H1 (cell line): Measurements from ENCODE around the gene SURF4. TPM values are rescaled to one million over a fixed set of nuclear protein-coding genes. Genes with fewer than 3 reads are reported as not detected.
"Not testable (repeated sequence)": the region's sequence is repeated elsewhere in the genome, so short reads cannot be mapped to it uniquely, and the experiment has no call there.

Experiments
- CTCF ChIA-PET: fragments of 300-600 bp; sonication (Branson Sonifier 250); formaldehyde crosslinking; loops from one replicate; lab custom pipeline; 2021; ENCODE audit not compliant: partially characterized antibody; lab: Charles Lee
- POLR2A ChIA-PET: fragments of 300-600 bp; sonication (Branson Sonifier 250); formaldehyde crosslinking; loops from one replicate; lab custom pipeline; 2021; ENCODE audit warnings: inconsistent platforms; ENCODE audit not compliant: partially characterized antibody; lab: Charles Lee
- DNase-seq, 2 experiments: peaks; one replicate each; pipeline versions ENCODE4 v3.0.0 to v3.0.0-alpha.2; 2010 to 2022; ENCODE audit warnings: low spot score in 2 of 2, low read depth in 1 of 2, mixed read lengths in 1 of 2
- FAIRE-seq: peaks from 2 replicates; lab custom pipeline; 2011; peaks lifted over from hg19 to GRCh38; lab: Jason Lieb, UNC
- H2AFZ ChIP-seq: 2 replicates; pipeline ENCODE4 v1.8.1; 2012; ENCODE audit warnings: low read length, inconsistent platforms
- H2AK5ac ChIP-seq: 2 replicates; pipeline ENCODE4 v1.6.1; 2013; ENCODE audit warnings: low read depth, low read length
- H2BK120ac ChIP-seq: replicated peaks from 2 replicates; pipeline ENCODE3; 2013; ENCODE audit warnings: low read depth, low read length, inconsistent platforms
- H2BK12ac ChIP-seq: 2 replicates; pipeline ENCODE4 v1.6.1; 2013; ENCODE audit warnings: low read depth, low read length
- H2BK15ac ChIP-seq: 2 replicates; pipeline ENCODE4 v1.6.1; 2013; ENCODE audit warnings: low read length
- H2BK20ac ChIP-seq: 2 replicates; pipeline ENCODE4 v1.6.1; 2013; ENCODE audit warnings: low read length
- H2BK5ac ChIP-seq: 2 replicates; pipeline ENCODE4 v1.6.1; 2013; ENCODE audit warnings: low read depth, low read length
- H3K14ac ChIP-seq: 2 replicates; pipeline ENCODE4 v1.6.1; 2013; ENCODE audit warnings: inconsistent platforms; ENCODE audit not compliant: insufficient read length
- H3K18ac ChIP-seq: 2 replicates; pipeline ENCODE4 v1.6.1; 2013; ENCODE audit warnings: low read length; ENCODE audit errors: extremely low read depth
- H3K23ac ChIP-seq: 2 replicates; pipeline ENCODE4 v1.6.1; 2013; ENCODE audit warnings: inconsistent platforms; ENCODE audit not compliant: insufficient read length
- H3K23me2 ChIP-seq: 2 replicates; pipeline ENCODE4 v1.6.1; 2013; ENCODE audit warnings: low read depth, low read length
- H3K27ac ChIP-seq: 2 replicates; pipeline ENCODE4 v1.6.1; 2011; ENCODE audit warnings: low read depth, low read length, inconsistent platforms
- H3K27me3 ChIP-seq, 4 experiments: replicated peaks in 1 of 4; 1 replicate in 1 of 4; 2 replicates in 3 of 4; pipeline versions ENCODE4 v1.6.1 to v1.8.1; 2011 to 2013; ENCODE audit warnings: low read length in 3 of 4, mild to moderate bottlenecking in 3 of 4, inconsistent platforms in 2 of 4, mixed read lengths in 2 of 4, moderate library complexity in 1 of 4; ENCODE audit not compliant: control insufficient read depth in 3 of 4, insufficient read depth in 3 of 4; ENCODE audit errors: extremely low read depth in 1 of 4
- H3K36me3 ChIP-seq, 4 experiments: 2 replicates each; pipeline versions ENCODE4 v1.6.1 to v1.8.1; 2011 to 2013; ENCODE audit warnings: mild to moderate bottlenecking in 4 of 4, low read length in 3 of 4, moderate library complexity in 2 of 4, control low read depth in 1 of 4, inconsistent platforms in 1 of 4; ENCODE audit not compliant: insufficient read depth in 4 of 4, control insufficient read depth in 2 of 4
- H3K4ac ChIP-seq: replicated peaks from 2 replicates; pipeline ENCODE3; 2013; ENCODE audit warnings: low read length, low read depth, mixed read lengths, inconsistent platforms; ENCODE audit not compliant: insufficient read length
- H3K4me1 ChIP-seq, 4 experiments: replicated peaks in 1 of 4; 1 replicate in 1 of 4; 2 replicates in 3 of 4; pipeline versions ENCODE4 v1.6.1 to v1.8.1; 2011 to 2013; ENCODE audit warnings: low read length in 3 of 4, inconsistent platforms in 2 of 4, mixed read lengths in 1 of 4; ENCODE audit not compliant: insufficient read depth in 4 of 4, control insufficient read depth in 3 of 4
- H3K4me2 ChIP-seq, 2 experiments: 2 replicates each; pipeline versions ENCODE4 v1.6.1 to v1.8.1; 2011 to 2013; ENCODE audit warnings: low read depth in 2 of 2, low read length in 2 of 2, control low read depth in 1 of 2, inconsistent platforms in 1 of 2, mild to moderate bottlenecking in 1 of 2; ENCODE audit not compliant: insufficient read depth in 1 of 2
- H3K4me3 ChIP-seq, 4 experiments: fragments of 200-600, 300-600 bp in 1 of 4; sonication (generic), shearing (Covaris generic), sonication (Bioruptor Twin) in 1 of 4; 2 replicates each; pipeline versions ENCODE4 v1.5.1 to v1.8.1; 2011 to 2016; ENCODE audit warnings: low read length in 4 of 4, low read depth in 3 of 4, control low read depth in 2 of 4, inconsistent platforms in 2 of 4, mild to moderate bottlenecking in 2 of 4, mixed read lengths in 1 of 4, moderate library complexity in 1 of 4; ENCODE audit not compliant: insufficient read depth in 2 of 4; ENCODE audit errors: extremely low read depth in 1 of 4
- H3K56ac ChIP-seq: replicated peaks from 2 replicates; pipeline ENCODE3; 2013; ENCODE audit warnings: low read depth, mild to moderate bottlenecking, mixed read lengths, low read length, inconsistent platforms; ENCODE audit not compliant: insufficient read length
- H3K79me1 ChIP-seq: 2 replicates; pipeline ENCODE4 v1.6.1; 2013; ENCODE audit warnings: low read depth, low read length, control low read depth
- H3K79me2 ChIP-seq, 2 experiments: 2 replicates each; pipeline versions ENCODE4 v1.6.1 to v1.8.1; 2012 to 2013; ENCODE audit warnings: low read length in 2 of 2, mild to moderate bottlenecking in 2 of 2, inconsistent platforms in 1 of 2; ENCODE audit not compliant: insufficient read depth in 2 of 2, control insufficient read depth in 1 of 2
- H3K9ac ChIP-seq, 4 experiments: replicated peaks in 1 of 4; 1 replicate in 1 of 4; 2 replicates in 3 of 4; pipeline versions ENCODE4 v1.6.1 to v1.8.1; 2011 to 2013; ENCODE audit warnings: low read depth in 3 of 4, low read length in 3 of 4, control low read depth in 2 of 4, mild to moderate bottlenecking in 2 of 4, moderate library complexity in 2 of 4, inconsistent platforms in 1 of 4; ENCODE audit errors: extremely low read depth in 1 of 4
- H3K9me3 ChIP-seq, 2 experiments: 2 replicates each; pipeline versions ENCODE4 v1.6.1 to v1.8.1; 2012 to 2013; ENCODE audit warnings: mild to moderate bottlenecking in 2 of 2, moderate library complexity in 2 of 2, control low read depth in 1 of 2, inconsistent platforms in 1 of 2, low read depth in 1 of 2, low read length in 1 of 2, mixed read lengths in 1 of 2; ENCODE audit not compliant: insufficient read depth in 2 of 2
- H4K20me1 ChIP-seq, 2 experiments: replicated peaks in 1 of 2; 2 replicates each; pipeline versions ENCODE3 to v1.8.1; 2011 to 2013; ENCODE audit warnings: inconsistent platforms in 2 of 2, low read length in 2 of 2, mild to moderate bottlenecking in 1 of 2; ENCODE audit not compliant: insufficient read depth in 2 of 2, control insufficient read depth in 1 of 2
- H4K5ac ChIP-seq: 2 replicates; pipeline ENCODE4 v1.6.1; 2013; ENCODE audit warnings: low read length, low read depth, mixed read lengths, inconsistent platforms; ENCODE audit not compliant: insufficient read length
- H4K8ac ChIP-seq: 2 replicates; pipeline ENCODE4 v1.8.0; 2013; ENCODE audit warnings: mild to moderate bottlenecking, moderate library complexity, low read length, inconsistent platforms; ENCODE audit not compliant: insufficient read depth; ENCODE audit errors: extremely low read depth
- H4K91ac ChIP-seq: replicated peaks from 2 replicates; pipeline ENCODE3; 2013; ENCODE audit warnings: low read length, mixed read lengths, inconsistent platforms; ENCODE audit not compliant: insufficient read length
- WGBS, 2 experiments: shearing (Covaris generic) in 1 of 2; methylation state at CpG; one replicate each; pipeline versions ENCODE4 v1.1.6 to v1.1.7; 2013 to 2015; ENCODE audit warnings: low lambda C conversion rate in 2 of 2, mixed read lengths in 2 of 2, inconsistent platforms in 1 of 2, low coverage in 1 of 2, missing lambda C conversion rate in 1 of 2; ENCODE audit not compliant: insufficient replicate concordance in 2 of 2, insufficient coverage in 1 of 2, insufficient read length in 1 of 2; ENCODE audit errors: extremely low coverage in 1 of 2, missing lambda C conversion rate in 1 of 2; 5-methylcytosine and 5-hydroxymethylcytosine counted together
- polyA plus RNA-seq, 7 experiments: library from polyadenylated mRNA; depleted of rRNA in 3 of 7; stranded (reverse) in 5 of 7; unstranded in 2 of 7; fragments of >200 nt in 5 of 7; fragments of 200-250 nt in 2 of 7; gene quantifications; 1 replicate in 5 of 7; 2 replicates in 1 of 7; 4 replicates in 1 of 7; pipeline versions ENCODE4 v1.2.1 to v1.2.3, GENCODE V29; 2011 to 2013; ENCODE audit warnings: missing spikeins in 2 of 7, mixed read lengths in 2 of 7
- total RNA-seq: library from RNA; stranded (reverse); fragmentation: NEBNext Ultra II Directional; extraction: Animal tissue kit (Norgen Biotek cat#: 25700); gene quantifications from 2 replicates; pipeline ENCODE4 v1.2.1, GENCODE V29; 2021

Gene SURF4
- total and polyA plus RNA-seq, 2 of the 8 experiments (the other 6 are each of a cell fraction or from before 2014, with no cell fraction given): 176 to 182 TPM

DNA sequence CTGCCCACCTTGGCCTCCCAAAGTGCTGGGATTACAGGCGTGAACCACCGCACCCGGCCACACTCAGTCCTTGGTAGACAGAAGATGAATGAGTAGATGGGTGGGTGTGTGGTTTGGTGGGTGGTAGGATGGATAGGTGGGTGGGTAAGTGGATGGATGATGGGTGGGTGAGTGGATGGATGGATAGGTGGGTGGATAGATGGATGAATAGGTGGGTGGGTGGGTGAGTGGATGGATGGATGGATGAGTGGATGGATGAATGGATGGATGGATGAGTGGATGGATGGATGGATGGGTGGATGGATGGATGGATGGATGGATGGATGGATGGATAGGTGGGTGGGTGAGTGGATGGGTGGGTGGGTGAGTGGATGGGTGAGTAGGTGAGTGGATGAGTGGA is 16.4 kb upstream of the SURF4 start:
- H2AK5ac ChIP-seq, H3K9me3 ChIP-seq, H4K8ac ChIP-seq, H2AFZ ChIP-seq, H3K36me3 ChIP-seq, H3K4ac ChIP-seq, DNase-seq, FAIRE-seq, H3K18ac ChIP-seq, H3K27ac ChIP-seq, CTCF ChIA-PET, H3K27me3 ChIP-seq, H2BK12ac ChIP-seq, H3K4me1 ChIP-seq, H3K23ac ChIP-seq, H2BK20ac ChIP-seq, H3K79me2 ChIP-seq, H2BK5ac ChIP-seq, H3K79me1 ChIP-seq, H2BK120ac ChIP-seq, H3K4me3 ChIP-seq, H4K20me1 ChIP-seq, H3K14ac ChIP-seq, H4K91ac ChIP-seq, H2BK15ac ChIP-seq, H3K4me2 ChIP-seq, H4K5ac ChIP-seq, H3K9ac ChIP-seq, POLR2A ChIA-PET, H3K56ac ChIP-seq: not testable (repeated sequence)
- H3K23me2 ChIP-seq: peaks cover 12% of the 10 kb centered on the region; the same call in 1 of the 2 replicates
- 100% methylated on average over 3 of the region's 3 CpGs; no CpG with 5 or more reads in 1 of the 2 experiments for WGBS, 2 experiments

DNA sequence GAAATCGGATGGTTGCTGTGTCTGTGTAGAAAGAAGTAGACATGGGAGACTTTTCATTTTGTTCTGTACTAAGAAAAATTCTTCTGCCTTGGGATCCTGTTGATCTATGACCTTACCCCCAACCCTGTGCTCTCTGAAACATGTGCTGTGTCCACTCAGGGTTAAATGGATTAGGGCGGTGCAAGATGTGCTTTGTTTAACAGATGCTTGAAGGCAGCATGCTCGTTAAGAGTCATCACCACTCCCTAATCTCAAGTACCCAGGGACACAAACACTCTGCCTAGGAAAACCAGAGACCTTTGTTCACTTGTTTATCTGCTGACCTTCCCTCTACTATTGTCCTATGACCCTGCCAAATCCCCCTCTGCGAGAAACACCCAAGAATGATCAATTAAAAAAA is 15.6 kb upstream of the SURF4 start:
- H3K79me2 ChIP-seq, H3K4me3 ChIP-seq, H3K56ac ChIP-seq, H2AFZ ChIP-seq, H2BK20ac ChIP-seq, H2BK120ac ChIP-seq, H3K36me3 ChIP-seq, H3K18ac ChIP-seq, H3K9ac ChIP-seq, H4K91ac ChIP-seq, H2BK5ac ChIP-seq, H2BK15ac ChIP-seq, H2AK5ac ChIP-seq, CTCF ChIA-PET, POLR2A ChIA-PET, H2BK12ac ChIP-seq, H3K27me3 ChIP-seq, H3K4me2 ChIP-seq, H3K79me1 ChIP-seq, H4K20me1 ChIP-seq, FAIRE-seq, H3K4me1 ChIP-seq, H4K8ac ChIP-seq, DNase-seq, H3K23ac ChIP-seq, H3K9me3 ChIP-seq, H3K4ac ChIP-seq, H4K5ac ChIP-seq, H3K14ac ChIP-seq, H3K27ac ChIP-seq: not testable (repeated sequence)
- 91% methylated on average over 2 of the region's 4 CpGs; no CpG with 5 or more reads in 1 of the 2 experiments for WGBS, 2 experiments
- H3K23me2 ChIP-seq: peaks cover 12% of the 10 kb centered on the region; the same call in 1 of the 2 replicates
